ENCODE measurements around the gene CD99.
A peak's percentile ranks its signal among the peaks of the same experiment; 100 is the strongest.

- TF ChIP-seq POLR2AphosphoS5 (IDR thresholded peaks at IDR 0.05; ENCODE audit: low read depth, low read length) (no peak), SMC3 (IDR thresholded peaks at IDR 0.05; ENCODE audit: low read depth, low read length) (no peak), CTCF (IDR thresholded peaks at IDR 0.05) (no peak), YY1 (IDR thresholded peaks at IDR 0.05; ENCODE audit: low read depth) (no peak), CHD2 (IDR thresholded peaks at IDR 0.05; ENCODE audit: low read length, partially characterized antibody) (no peak), REST (IDR thresholded peaks at IDR 0.05; ENCODE audit: low read depth, low read length) (no peak), NRF1 (IDR thresholded peaks at IDR 0.05; ENCODE audit: low read depth, low read length) (no peak), USF2 (IDR thresholded peaks at IDR 0.05; ENCODE audit: borderline replicate concordance, low read depth, low read length) (no peak), NFIC (IDR thresholded peaks at IDR 0.05; ENCODE audit: borderline replicate concordance) (no peak), GABPA (IDR thresholded peaks at IDR 0.05; ENCODE audit: low read depth) (no peak), TCF12 (IDR thresholded peaks at IDR 0.05) (peak; percentile 22; the same call in 1 of the 2 replicates), EZH2phosphoT487 (IDR thresholded peaks at IDR 0.05; ENCODE audit: borderline replicate concordance, low read depth) (no peak)
These were observed 76.7 kb downstream of the CD99 start for GRCh38 chrX:2767631-2768455.
